H1 (cell line): ENCODE measurements around the gene TAMM41. TPM values are rescaled to one million over a fixed set of nuclear protein-coding genes. Genes with fewer than 3 reads are reported as not detected.

Source experiments
- CTCF ChIA-PET: fragments of 300-600 bp; sonication (Branson Sonifier 250); formaldehyde crosslinking; loops from one replicate; lab custom pipeline; 2021; ENCODE audit not compliant: partially characterized antibody; lab: Charles Lee
- POLR2A ChIA-PET: fragments of 300-600 bp; sonication (Branson Sonifier 250); formaldehyde crosslinking; loops from one replicate; lab custom pipeline; 2021; ENCODE audit warnings: inconsistent platforms; ENCODE audit not compliant: partially characterized antibody; lab: Charles Lee
- DNase-seq, 2 experiments: peaks; one replicate each; pipeline versions ENCODE4 v3.0.0 to v3.0.0-alpha.2; 2010 to 2022; ENCODE audit warnings: low spot score in 2 of 2, low read depth in 1 of 2, mixed read lengths in 1 of 2
- FAIRE-seq: peaks from 2 replicates; lab custom pipeline; 2011; peaks lifted over from hg19 to GRCh38; lab: Jason Lieb, UNC
- H2AFZ ChIP-seq: 2 replicates; pipeline ENCODE4 v1.8.1; 2012; ENCODE audit warnings: low read length, inconsistent platforms
- H2AK5ac ChIP-seq: 2 replicates; pipeline ENCODE4 v1.6.1; 2013; ENCODE audit warnings: low read depth, low read length
- H2BK120ac ChIP-seq: replicated peaks from 2 replicates; pipeline ENCODE3; 2013; ENCODE audit warnings: low read depth, low read length, inconsistent platforms
- H2BK12ac ChIP-seq: 2 replicates; pipeline ENCODE4 v1.6.1; 2013; ENCODE audit warnings: low read depth, low read length
- H2BK15ac ChIP-seq: 2 replicates; pipeline ENCODE4 v1.6.1; 2013; ENCODE audit warnings: low read length
- H2BK20ac ChIP-seq: 2 replicates; pipeline ENCODE4 v1.6.1; 2013; ENCODE audit warnings: low read length
- H2BK5ac ChIP-seq: 2 replicates; pipeline ENCODE4 v1.6.1; 2013; ENCODE audit warnings: low read depth, low read length
- H3K14ac ChIP-seq: 2 replicates; pipeline ENCODE4 v1.6.1; 2013; ENCODE audit warnings: inconsistent platforms; ENCODE audit not compliant: insufficient read length
- H3K18ac ChIP-seq: 2 replicates; pipeline ENCODE4 v1.6.1; 2013; ENCODE audit warnings: low read length; ENCODE audit errors: extremely low read depth
- H3K23ac ChIP-seq: 2 replicates; pipeline ENCODE4 v1.6.1; 2013; ENCODE audit warnings: inconsistent platforms; ENCODE audit not compliant: insufficient read length
- H3K23me2 ChIP-seq: 2 replicates; pipeline ENCODE4 v1.6.1; 2013; ENCODE audit warnings: low read depth, low read length
- H3K27ac ChIP-seq: 2 replicates; pipeline ENCODE4 v1.6.1; 2011; ENCODE audit warnings: low read depth, low read length, inconsistent platforms
- H3K27me3 ChIP-seq, 4 experiments: replicated peaks in 1 of 4; 1 replicate in 1 of 4; 2 replicates in 3 of 4; pipeline versions ENCODE4 v1.6.1 to v1.8.1; 2011 to 2013; ENCODE audit warnings: low read length in 3 of 4, mild to moderate bottlenecking in 3 of 4, inconsistent platforms in 2 of 4, mixed read lengths in 2 of 4, moderate library complexity in 1 of 4; ENCODE audit not compliant: control insufficient read depth in 3 of 4, insufficient read depth in 3 of 4; ENCODE audit errors: extremely low read depth in 1 of 4
- H3K36me3 ChIP-seq, 4 experiments: 2 replicates each; pipeline versions ENCODE4 v1.6.1 to v1.8.1; 2011 to 2013; ENCODE audit warnings: mild to moderate bottlenecking in 4 of 4, low read length in 3 of 4, moderate library complexity in 2 of 4, control low read depth in 1 of 4, inconsistent platforms in 1 of 4; ENCODE audit not compliant: insufficient read depth in 4 of 4, control insufficient read depth in 2 of 4
- H3K4ac ChIP-seq: replicated peaks from 2 replicates; pipeline ENCODE3; 2013; ENCODE audit warnings: low read length, low read depth, mixed read lengths, inconsistent platforms; ENCODE audit not compliant: insufficient read length
- H3K4me1 ChIP-seq, 4 experiments: replicated peaks in 1 of 4; 1 replicate in 1 of 4; 2 replicates in 3 of 4; pipeline versions ENCODE4 v1.6.1 to v1.8.1; 2011 to 2013; ENCODE audit warnings: low read length in 3 of 4, inconsistent platforms in 2 of 4, mixed read lengths in 1 of 4; ENCODE audit not compliant: insufficient read depth in 4 of 4, control insufficient read depth in 3 of 4
- H3K4me2 ChIP-seq, 2 experiments: 2 replicates each; pipeline versions ENCODE4 v1.6.1 to v1.8.1; 2011 to 2013; ENCODE audit warnings: low read depth in 2 of 2, low read length in 2 of 2, control low read depth in 1 of 2, inconsistent platforms in 1 of 2, mild to moderate bottlenecking in 1 of 2; ENCODE audit not compliant: insufficient read depth in 1 of 2
- H3K4me3 ChIP-seq, 4 experiments: fragments of 200-600, 300-600 bp in 1 of 4; sonication (generic), shearing (Covaris generic), sonication (Bioruptor Twin) in 1 of 4; 2 replicates each; pipeline versions ENCODE4 v1.5.1 to v1.8.1; 2011 to 2016; ENCODE audit warnings: low read length in 4 of 4, low read depth in 3 of 4, control low read depth in 2 of 4, inconsistent platforms in 2 of 4, mild to moderate bottlenecking in 2 of 4, mixed read lengths in 1 of 4, moderate library complexity in 1 of 4; ENCODE audit not compliant: insufficient read depth in 2 of 4; ENCODE audit errors: extremely low read depth in 1 of 4
- H3K56ac ChIP-seq: replicated peaks from 2 replicates; pipeline ENCODE3; 2013; ENCODE audit warnings: low read depth, mild to moderate bottlenecking, mixed read lengths, low read length, inconsistent platforms; ENCODE audit not compliant: insufficient read length
- H3K79me1 ChIP-seq: 2 replicates; pipeline ENCODE4 v1.6.1; 2013; ENCODE audit warnings: low read depth, low read length, control low read depth
- H3K79me2 ChIP-seq, 2 experiments: 2 replicates each; pipeline versions ENCODE4 v1.6.1 to v1.8.1; 2012 to 2013; ENCODE audit warnings: low read length in 2 of 2, mild to moderate bottlenecking in 2 of 2, inconsistent platforms in 1 of 2; ENCODE audit not compliant: insufficient read depth in 2 of 2, control insufficient read depth in 1 of 2
- H3K9ac ChIP-seq, 4 experiments: replicated peaks in 1 of 4; 1 replicate in 1 of 4; 2 replicates in 3 of 4; pipeline versions ENCODE4 v1.6.1 to v1.8.1; 2011 to 2013; ENCODE audit warnings: low read depth in 3 of 4, low read length in 3 of 4, control low read depth in 2 of 4, mild to moderate bottlenecking in 2 of 4, moderate library complexity in 2 of 4, inconsistent platforms in 1 of 4; ENCODE audit errors: extremely low read depth in 1 of 4
- H3K9me3 ChIP-seq, 2 experiments: 2 replicates each; pipeline versions ENCODE4 v1.6.1 to v1.8.1; 2012 to 2013; ENCODE audit warnings: mild to moderate bottlenecking in 2 of 2, moderate library complexity in 2 of 2, control low read depth in 1 of 2, inconsistent platforms in 1 of 2, low read depth in 1 of 2, low read length in 1 of 2, mixed read lengths in 1 of 2; ENCODE audit not compliant: insufficient read depth in 2 of 2
- H4K20me1 ChIP-seq, 2 experiments: replicated peaks in 1 of 2; 2 replicates each; pipeline versions ENCODE3 to v1.8.1; 2011 to 2013; ENCODE audit warnings: inconsistent platforms in 2 of 2, low read length in 2 of 2, mild to moderate bottlenecking in 1 of 2; ENCODE audit not compliant: insufficient read depth in 2 of 2, control insufficient read depth in 1 of 2
- H4K5ac ChIP-seq: 2 replicates; pipeline ENCODE4 v1.6.1; 2013; ENCODE audit warnings: low read length, low read depth, mixed read lengths, inconsistent platforms; ENCODE audit not compliant: insufficient read length
- H4K8ac ChIP-seq: 2 replicates; pipeline ENCODE4 v1.8.0; 2013; ENCODE audit warnings: mild to moderate bottlenecking, moderate library complexity, low read length, inconsistent platforms; ENCODE audit not compliant: insufficient read depth; ENCODE audit errors: extremely low read depth
- H4K91ac ChIP-seq: replicated peaks from 2 replicates; pipeline ENCODE3; 2013; ENCODE audit warnings: low read length, mixed read lengths, inconsistent platforms; ENCODE audit not compliant: insufficient read length
- ATF3 ChIP-seq: IDR thresholded peaks from 2 replicates; pipeline ENCODE4 v1.6.1; 2011; ENCODE audit warnings: low read depth, mild to moderate bottlenecking, low read length; ENCODE audit not compliant: insufficient read depth
- BACH1 ChIP-seq: IDR thresholded peaks from 2 replicates; pipeline ENCODE4 v1.6.1; 2012; ENCODE audit warnings: low read length, improper control_type of control experiment
- JUN ChIP-seq: IDR thresholded peaks from 2 replicates; pipeline ENCODE4 v1.6.1; 2011; ENCODE audit warnings: low read depth, mild to moderate bottlenecking, improper control_type of control experiment, low read length
- SIN3A ChIP-seq, 2 experiments: IDR thresholded peaks in 1 of 2; conservative IDR thresholded peaks in 1 of 2; 2 replicates each; pipeline ENCODE4 v1.6.1; 2011 to 2012; ENCODE audit warnings: low read length in 2 of 2, improper control_type of control experiment in 1 of 2, low read depth in 1 of 2, mild to moderate bottlenecking in 1 of 2
- TAF7 ChIP-seq: optimal IDR thresholded peaks from 2 replicates; pipeline ENCODE3; 2011; ENCODE audit warnings: low read depth, mild to moderate bottlenecking, inconsistent platforms, low read length, moderate library complexity, borderline replicate concordance
- WGBS, 2 experiments: shearing (Covaris generic) in 1 of 2; methylation state at CpG; one replicate each; pipeline versions ENCODE4 v1.1.6 to v1.1.7; 2013 to 2015; ENCODE audit warnings: low lambda C conversion rate in 2 of 2, mixed read lengths in 2 of 2, inconsistent platforms in 1 of 2, low coverage in 1 of 2, missing lambda C conversion rate in 1 of 2; ENCODE audit not compliant: insufficient replicate concordance in 2 of 2, insufficient coverage in 1 of 2, insufficient read length in 1 of 2; ENCODE audit errors: extremely low coverage in 1 of 2, missing lambda C conversion rate in 1 of 2; 5-methylcytosine and 5-hydroxymethylcytosine counted together
- polyA plus RNA-seq, 7 experiments: library from polyadenylated mRNA; depleted of rRNA in 3 of 7; stranded (reverse) in 5 of 7; unstranded in 2 of 7; fragments of >200 nt in 5 of 7; fragments of 200-250 nt in 2 of 7; gene quantifications; 1 replicate in 5 of 7; 2 replicates in 1 of 7; 4 replicates in 1 of 7; pipeline versions ENCODE4 v1.2.1 to v1.2.3, GENCODE V29; 2011 to 2013; ENCODE audit warnings: missing spikeins in 2 of 7, mixed read lengths in 2 of 7
- total RNA-seq: library from RNA; stranded (reverse); fragmentation: NEBNext Ultra II Directional; extraction: Animal tissue kit (Norgen Biotek cat#: 25700); gene quantifications from 2 replicates; pipeline ENCODE4 v1.2.1, GENCODE V29; 2021

Gene TAMM41
- total and polyA plus RNA-seq, 2 of the 8 experiments (the other 6 are each of a cell fraction or from before 2014, with no cell fraction given), result 16.9 to 22.5 TPM

DNA sequence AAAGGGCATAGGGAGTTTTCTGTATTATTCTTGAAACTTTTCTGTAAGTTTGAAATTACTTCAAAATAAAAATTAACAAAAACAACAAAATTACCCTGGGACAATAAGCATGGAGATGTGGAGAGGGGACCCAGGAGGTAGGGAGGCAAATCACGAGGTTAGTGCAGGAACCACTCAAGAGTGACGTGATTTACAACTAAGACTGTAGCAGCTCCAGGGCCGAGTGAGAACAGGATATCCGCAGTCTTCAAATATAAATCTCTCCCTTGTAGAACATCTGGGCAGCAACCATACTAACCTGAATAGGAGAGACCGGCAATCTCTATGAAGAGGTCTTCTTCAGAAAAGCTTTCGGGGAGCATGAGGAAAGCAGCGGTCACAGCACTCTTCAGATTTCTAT lies 17.3 kb downstream of the TAMM41 start:
- Histone ChIP-seq H3K4ac (no peak overlapping the region), H3K79me2 (no peaks in the 10 kb centered on the region), H3K18ac (no peak overlapping the region), H2AK5ac (no peak overlapping the region), H3K27me3 (no peaks in the 10 kb centered on the region), H3K4me2 (no peak overlapping the region), H3K79me1 (no peaks in the 10 kb centered on the region), H3K4me1 (peaks cover 0 to 6% (median 5%) of the 10 kb centered on the region in 4 experiments; a peak in 5 of 7 replicates), H2BK5ac (no peak overlapping the region), H2BK20ac (no peak overlapping the region), H3K23me2 (no peaks in the 10 kb centered on the region), H3K36me3 (peaks cover 6 to 42% (median 20%) of the 10 kb centered on the region in 4 experiments; a peak in 5 of 8 replicates), H2BK12ac (no peak overlapping the region), H3K4me3 (no peak overlapping the region), H2BK15ac (no peak overlapping the region), H3K27ac (no peak overlapping the region), H3K23ac (no peak overlapping the region), H3K9me3 (no peaks in the 10 kb centered on the region), H2BK120ac (no peak overlapping the region), H3K9ac (no peak overlapping the region), H2AFZ (no peak overlapping the region), H3K14ac (no peak overlapping the region), H4K91ac (no peak overlapping the region), H4K5ac (no peak overlapping the region), H3K56ac (no peak overlapping the region), H4K20me1 (no peaks in the 10 kb centered on the region)
- CTCF ChIA-PET, result interaction anchor here (1.0 kb wide), 1 partner anchor 15 kb away, joined by 3 read pairs; no protein-coding TSS in a partner anchor
- FAIRE-seq (no peak), DNase-seq (no peak)
- 91% methylated on average over 7 of the region's 7 CpGs; no CpG with 5 or more reads in 1 of the 2 experiments for whole genome bisulfite sequencing, 2 experiments
- no peak for TF ChIP-seq SIN3A (conservative IDR thresholded peaks at IDR 0.05 in 1 of 2, IDR thresholded peaks at IDR 0.05 in 1 of 2; ENCODE audit: low read depth in 1 of 2, low read length in 2 of 2)
- TF ChIP-seq BACH1, result no peak
- no peak for TF ChIP-seq JUN
- no peak for TF ChIP-seq ATF3
- TF ChIP-seq TAF7, result no peak
- TF ChIP-seq, all 59 proteins: peak for 0
- H4K8ac ChIP-seq, result no peak overlapping the region
- POLR2A ChIA-PET, result no interaction called here
